Astrocyte of the spinal cord (primary cell): Measurements from ENCODE around the gene NWD2.
A peak's percentile ranks its signal among the peaks of the same experiment; 100 is the strongest.

Source experiments
- DNase-seq: peaks from one replicate; pipeline ENCODE4 v3.0.0; 2011; ENCODE audit warnings: low read depth, low spot score
- H3K4me3 ChIP-seq: 2 replicates; pipeline ENCODE4 v1.5.1; 2011; ENCODE audit warnings: low read depth, mild to moderate bottlenecking, low read length, moderate library complexity
- in situ Hi-C: cut with HindIII; loops from 2 replicates; pipeline ENCODE4 v1.10.0; 2017; ENCODE audit warnings: low sequenced_read_pairs
- TF ChIP-seq, protein P1 (sequence below): IDR thresholded peaks from 2 replicates; pipeline ENCODE4 v1.5.1; 2012; ENCODE audit warnings: low read depth, mild to moderate bottlenecking, low read length, inconsistent platforms

Gene NWD2

DNA sequence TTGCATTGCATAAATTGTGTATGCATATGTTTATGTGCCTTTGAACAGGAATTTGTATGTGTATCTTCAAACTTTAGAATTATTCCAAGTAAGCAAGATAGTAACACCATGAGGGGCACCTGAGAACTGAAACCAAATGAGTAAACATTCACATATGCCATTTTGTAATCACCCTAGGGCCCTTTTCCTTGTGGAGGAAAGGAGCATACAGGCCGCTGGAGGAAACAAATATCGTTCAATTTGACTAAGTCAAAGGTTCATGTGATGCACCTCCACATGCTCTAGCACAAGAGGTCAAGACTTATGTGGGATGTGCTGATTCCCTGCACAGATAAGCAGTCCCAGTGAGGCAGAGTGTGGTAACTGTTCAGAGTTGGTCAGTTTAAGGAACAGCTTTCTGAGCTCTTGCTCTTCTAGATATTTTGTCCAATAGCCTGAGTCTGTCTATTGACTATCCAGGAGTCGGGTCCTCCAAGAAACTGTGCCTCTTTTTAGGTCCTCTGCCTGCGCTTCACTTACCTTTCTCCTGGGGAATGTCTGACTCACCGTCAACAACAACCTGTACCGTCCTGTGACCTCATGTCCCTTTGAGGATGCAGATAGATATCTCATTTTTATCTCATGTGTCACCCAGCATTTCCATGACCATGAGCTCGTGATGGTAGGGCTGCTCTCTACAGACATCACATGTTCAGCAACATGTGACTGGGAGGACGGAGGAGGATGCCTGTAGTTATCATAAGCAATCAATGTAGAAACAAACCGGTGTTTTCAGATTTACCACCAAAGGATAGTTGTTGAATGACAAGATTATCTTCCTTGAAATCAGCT, 196.9 kb downstream of the NWD2 start:
- TF ChIP-seq, protein P1, sequence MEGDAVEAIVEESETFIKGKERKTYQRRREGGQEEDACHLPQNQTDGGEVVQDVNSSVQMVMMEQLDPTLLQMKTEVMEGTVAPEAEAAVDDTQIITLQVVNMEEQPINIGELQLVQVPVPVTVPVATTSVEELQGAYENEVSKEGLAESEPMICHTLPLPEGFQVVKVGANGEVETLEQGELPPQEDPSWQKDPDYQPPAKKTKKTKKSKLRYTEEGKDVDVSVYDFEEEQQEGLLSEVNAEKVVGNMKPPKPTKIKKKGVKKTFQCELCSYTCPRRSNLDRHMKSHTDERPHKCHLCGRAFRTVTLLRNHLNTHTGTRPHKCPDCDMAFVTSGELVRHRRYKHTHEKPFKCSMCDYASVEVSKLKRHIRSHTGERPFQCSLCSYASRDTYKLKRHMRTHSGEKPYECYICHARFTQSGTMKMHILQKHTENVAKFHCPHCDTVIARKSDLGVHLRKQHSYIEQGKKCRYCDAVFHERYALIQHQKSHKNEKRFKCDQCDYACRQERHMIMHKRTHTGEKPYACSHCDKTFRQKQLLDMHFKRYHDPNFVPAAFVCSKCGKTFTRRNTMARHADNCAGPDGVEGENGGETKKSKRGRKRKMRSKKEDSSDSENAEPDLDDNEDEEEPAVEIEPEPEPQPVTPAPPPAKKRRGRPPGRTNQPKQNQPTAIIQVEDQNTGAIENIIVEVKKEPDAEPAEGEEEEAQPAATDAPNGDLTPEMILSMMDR, result no peak
- in situ Hi-C loops, result no loop called here
- no peak for DNase-seq

DNA sequence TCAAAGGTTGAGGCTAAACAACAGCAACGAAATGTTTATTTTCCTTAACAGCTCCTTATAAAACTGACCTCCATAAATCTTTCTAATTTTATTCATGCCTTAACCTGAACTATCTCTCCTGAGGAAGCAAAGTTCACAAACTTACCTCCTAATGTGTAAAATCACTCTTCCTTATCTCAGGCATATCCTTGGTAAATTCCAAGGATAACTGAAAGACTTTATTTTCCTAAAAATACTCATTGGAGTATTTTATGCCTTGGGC, 197.4 kb downstream of the NWD2 start:
- TF ChIP-seq, protein P1, result no peak

More for the DNA sequence above, 196.9 kb downstream of the NWD2 start:
- H3K4me3 ChIP-seq, result no peak overlapping the region

DNA sequence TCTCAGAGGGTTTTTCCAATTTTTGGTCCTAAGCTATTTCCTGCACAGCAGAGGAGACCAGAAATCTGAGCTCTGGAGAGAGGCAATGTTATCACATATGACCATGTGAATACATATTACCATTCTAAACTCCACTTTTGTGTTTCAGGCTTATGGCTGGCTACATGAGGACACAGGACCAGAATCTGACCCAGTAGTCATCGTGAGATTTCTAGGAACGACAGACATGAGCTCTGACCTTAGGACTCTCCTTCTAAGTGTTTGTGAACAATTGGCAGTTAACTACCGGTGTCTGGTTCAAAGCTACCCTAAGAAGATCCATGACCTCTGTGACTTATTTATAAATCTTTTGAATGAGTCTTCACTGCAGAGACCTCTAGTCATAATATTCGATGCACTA, 198.6 kb downstream of the NWD2 start:
- in situ Hi-C loops, result no loop called here
- TF ChIP-seq, protein P1, result no peak
- no peak overlapping the region for H3K4me3 ChIP-seq
- DNase-seq, result no peak

More for the DNA sequence above, 197.4 kb downstream of the NWD2 start:
- H3K4me3 ChIP-seq, result no peak overlapping the region
- no peak for DNase-seq
- in situ Hi-C loops, result no loop called here

DNA sequence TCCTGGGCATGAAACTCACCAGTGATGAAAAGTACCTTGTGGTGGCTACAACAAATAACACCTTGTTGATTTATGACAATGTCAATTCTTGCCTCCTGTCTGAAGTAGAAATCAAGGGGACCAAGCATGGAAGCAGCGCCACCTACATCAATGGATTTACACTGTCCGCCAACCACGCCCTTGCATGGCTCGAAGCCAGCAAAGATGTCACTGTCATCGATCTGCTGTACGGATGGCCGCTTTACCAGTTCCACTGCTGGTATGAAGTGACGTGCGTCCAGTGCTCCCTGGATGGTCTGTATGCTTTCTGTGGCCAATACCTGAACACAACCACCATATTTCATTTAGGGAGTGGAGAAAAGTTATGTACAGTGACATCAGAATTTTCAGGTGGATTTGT, 200.5 kb downstream of the NWD2 start:
- TF ChIP-seq, protein P1, result no peak
- in situ Hi-C loops, result no loop called here
- H3K4me3 ChIP-seq, result no peak overlapping the region
- DNase-seq, result no peak

DNA sequence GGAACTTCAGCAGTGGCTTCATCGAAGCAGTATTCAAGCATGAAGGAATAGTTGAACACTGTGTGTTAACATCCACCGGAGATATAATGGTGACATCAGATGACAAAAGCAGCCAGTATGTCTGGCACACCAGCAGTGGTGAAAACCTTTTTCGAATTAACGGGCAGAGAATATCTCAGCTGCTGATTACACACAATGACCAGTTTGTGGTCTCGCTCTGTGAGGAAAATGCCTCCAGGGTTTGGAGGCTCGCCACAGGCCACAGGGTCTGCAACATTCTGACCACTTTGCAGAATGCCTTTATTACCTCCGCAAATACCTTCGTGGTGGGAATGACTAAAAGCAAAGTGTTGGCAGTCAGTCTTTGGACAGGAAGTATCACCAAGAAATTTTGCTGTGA, 201.5 kb downstream of the NWD2 start:
- in situ Hi-C loops, result no loop called here

DNA sequence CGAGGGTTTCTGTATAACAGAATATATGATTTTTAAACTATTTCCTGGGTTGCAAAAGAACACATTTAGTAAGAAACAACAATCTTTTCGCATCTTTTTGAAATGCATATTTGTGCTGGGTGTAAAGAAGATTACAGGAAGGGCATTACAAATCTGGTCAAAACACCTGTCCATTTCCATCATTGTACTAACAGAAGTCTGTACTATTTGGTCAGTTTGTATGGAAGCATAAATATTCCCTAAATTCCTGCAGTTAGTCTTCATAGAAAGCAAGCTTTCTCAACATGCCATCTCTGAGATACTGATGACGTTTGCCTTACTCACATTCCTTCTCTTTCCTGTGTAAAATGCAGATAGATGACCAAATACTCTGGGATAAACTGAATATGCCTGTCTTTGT, 203.3 kb downstream of the NWD2 start:
- no peak for DNase-seq
- TF ChIP-seq, protein P1, result no peak

More for the DNA sequence above, 201.5 kb downstream of the NWD2 start:
- peak; percentile 44 for DNase-seq
- no peak overlapping the region for H3K4me3 ChIP-seq
- TF ChIP-seq, protein P1, result no peak

More for the DNA sequence above, 203.3 kb downstream of the NWD2 start:
- in situ Hi-C loops, result no loop called here
- H3K4me3 ChIP-seq, result no peak overlapping the region
